Neural cell (in vitro differentiated cells): ENCODE data around the gene SIGLEC6. TPM values are rescaled to one million over a fixed set of nuclear protein-coding genes. Genes with fewer than 3 reads are reported as not detected.

ENCODE experiments used
- H2AFZ ChIP-seq: fragments of 200-600, 300-800 bp; sonication (generic), shearing (Covaris generic); 2 replicates; pipeline ENCODE4 v1.6.0; 2014; ENCODE audit warnings: low read depth, mild to moderate bottlenecking, antibody characterized with exemption, low read length, moderate library complexity
- H3F3A ChIP-seq: fragments of 200-600 bp; shearing (Covaris generic); 2 replicates; pipeline ENCODE4 v1.6.1; 2016; ENCODE audit warnings: mild to moderate bottlenecking, moderate library complexity, mixed read lengths, antibody characterized with exemption, low read length; ENCODE audit not compliant: insufficient read depth, poor library complexity, severe bottlenecking
- H3K27ac ChIP-seq: fragments of 200-600, 300-800 bp; sonication (generic), shearing (Covaris generic); 2 replicates; pipeline ENCODE4 v1.5.1; 2014; ENCODE audit warnings: mild to moderate bottlenecking, low read length, moderate library complexity
- H3K27me3 ChIP-seq: fragments of 300-800, 200-600 bp; sonication (generic), shearing (Covaris generic); 2 replicates; pipeline ENCODE4 v1.6.0; 2014; ENCODE audit warnings: mild to moderate bottlenecking, low read depth, low read length, moderate library complexity; ENCODE audit not compliant: insufficient read depth
- H3K36me3 ChIP-seq: fragments of 300-800, 200-600 bp; sonication (generic), shearing (Covaris generic); 2 replicates; pipeline ENCODE4 v1.5.1; 2014; ENCODE audit warnings: mild to moderate bottlenecking, antibody characterized with exemption, low read length, moderate library complexity; ENCODE audit not compliant: insufficient read depth
- H3K4me2 ChIP-seq: fragments of 300-800, 200-600 bp; sonication (generic), shearing (Covaris generic); 2 replicates; pipeline ENCODE4 v1.6.0; 2014; ENCODE audit warnings: mild to moderate bottlenecking, low read length
- H3K4me3 ChIP-seq: fragments of 300-800, 200-600 bp; sonication (generic), shearing (Covaris generic); 2 replicates; pipeline ENCODE4 v1.5.1; 2014; ENCODE audit warnings: mild to moderate bottlenecking, low read length, moderate library complexity
- H3K79me2 ChIP-seq: fragments of 200-600 bp; shearing (Covaris generic); replicated peaks from 2 replicates; pipeline ENCODE4 v1.6.0; 2014; ENCODE audit warnings: mild to moderate bottlenecking, low read length, moderate library complexity; ENCODE audit not compliant: insufficient read depth
- H3K9ac ChIP-seq: fragments of 300-800, 200-600 bp; sonication (generic), shearing (Covaris generic); 2 replicates; pipeline ENCODE4 v1.6.1; 2016; ENCODE audit warnings: mild to moderate bottlenecking, low read length, mixed read lengths
- H3K9me2 ChIP-seq: fragments of 200-600 bp; shearing (Covaris generic); 2 replicates; pipeline ENCODE4 v1.6.1; 2016; ENCODE audit warnings: mild to moderate bottlenecking, low read length, mixed read lengths; ENCODE audit not compliant: insufficient read depth
- H3K9me3 ChIP-seq: fragments of 200-600, 300-800 bp; sonication (generic), shearing (Covaris generic); 2 replicates; pipeline ENCODE4 v1.6.1; 2016; ENCODE audit warnings: mild to moderate bottlenecking, mixed run types, low read length, moderate library complexity, mixed read lengths
- H4K20me1 ChIP-seq: fragments of 200-600 bp; shearing (Covaris generic); 2 replicates; pipeline ENCODE4 v1.6.1; 2016; ENCODE audit warnings: mild to moderate bottlenecking, mixed run types; ENCODE audit not compliant: insufficient read depth
- CTCF ChIP-seq: fragments of 450-650 bp; IDR thresholded peaks from 2 replicates; pipeline ENCODE4 v1.5.1; 2014; ENCODE audit warnings: antibody characterized with exemption, mild to moderate bottlenecking, moderate library complexity; ENCODE audit not compliant: poor library complexity, severe bottlenecking
- EP300 ChIP-seq: fragments of 450-650 bp; conservative IDR thresholded peaks from 2 replicates; pipeline ENCODE4 v1.6.1; 2014; ENCODE audit warnings: antibody characterized with exemption, mild to moderate bottlenecking, moderate library complexity; ENCODE audit not compliant: poor library complexity, severe bottlenecking
- EZH2 ChIP-seq: fragments of 200-600, 300-800 bp; shearing (Covaris generic), sonication (generic); IDR thresholded peaks from 2 replicates; pipeline ENCODE4 v1.6.1; 2014; ENCODE audit warnings: antibody characterized with exemption, low read length, borderline replicate concordance, mild to moderate bottlenecking; ENCODE audit not compliant: insufficient read depth, poor library complexity, severe bottlenecking
- MXI1 ChIP-seq: fragments of 450-650 bp; conservative IDR thresholded peaks from 2 replicates; pipeline ENCODE4 v1.6.1; 2014; ENCODE audit warnings: antibody characterized with exemption, mild to moderate bottlenecking; ENCODE audit not compliant: poor library complexity, severe bottlenecking
- POLR2AphosphoS5 ChIP-seq: IDR thresholded peaks from 2 replicates; pipeline ENCODE4 v1.6.1; 2012
- RAD21 ChIP-seq: fragments of 450-650 bp; conservative IDR thresholded peaks from 2 replicates; pipeline ENCODE4 v1.6.1; 2014; ENCODE audit warnings: antibody characterized with exemption, mild to moderate bottlenecking, moderate library complexity
- SMC3 ChIP-seq: fragments of 450-650 bp; conservative IDR thresholded peaks from 2 replicates; pipeline ENCODE4 v1.6.1; 2014; ENCODE audit warnings: antibody characterized with exemption, mild to moderate bottlenecking, moderate library complexity; ENCODE audit not compliant: poor library complexity
- TAF1 ChIP-seq: IDR thresholded peaks from 2 replicates; pipeline ENCODE4 v1.6.1; 2012; ENCODE audit warnings: low read depth
- polyA plus RNA-seq: library from polyadenylated mRNA; depleted of rRNA; stranded (reverse); fragments of >200 nt; gene quantifications from 2 replicates; pipeline ENCODE4 v1.2.3, GENCODE V29; 2014
- TF ChIP-seq, protein P1 (sequence below): IDR thresholded peaks from 2 replicates; pipeline ENCODE4 v1.6.1; 2012; ENCODE audit warnings: borderline replicate concordance

SIGLEC6 gene
- polyA plus RNA-seq, 1 donor from 2014 or later = not detected

DNA sequence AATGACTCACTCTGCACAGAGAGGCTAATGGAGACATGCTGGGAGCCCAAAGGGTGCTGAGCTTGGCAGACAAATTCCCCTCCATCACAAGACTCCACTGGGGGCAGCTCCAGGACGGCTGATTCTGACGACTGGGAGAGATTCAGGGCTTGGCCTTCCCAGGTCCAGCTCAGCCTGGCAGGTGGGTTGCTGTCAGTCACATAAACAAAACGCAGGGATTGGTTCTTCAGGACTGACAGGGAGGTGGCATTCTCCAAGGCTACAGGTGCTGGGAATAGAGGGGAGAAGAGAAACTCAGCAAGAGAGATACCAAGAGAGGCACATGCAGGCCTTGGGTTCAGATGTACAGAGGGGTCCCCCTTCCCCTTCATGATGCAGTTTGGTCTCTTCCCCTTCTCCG lies 28.9 kb upstream of the SIGLEC6 start:
- H3K79me2 ChIP-seq = no peaks in the 10 kb centered on the region
- no peaks in the 10 kb centered on the region for H4K20me1 ChIP-seq
- H3K4me3 ChIP-seq = no peak overlapping the region
- TF ChIP-seq TAF1 (no peak), CTCF (no peak), EP300 (no peak), EZH2 (no peak), RAD21 (no peak), POLR2AphosphoS5 (no peak), MXI1 (no peak), SMC3 (no peak)
- TF ChIP-seq, protein P1, sequence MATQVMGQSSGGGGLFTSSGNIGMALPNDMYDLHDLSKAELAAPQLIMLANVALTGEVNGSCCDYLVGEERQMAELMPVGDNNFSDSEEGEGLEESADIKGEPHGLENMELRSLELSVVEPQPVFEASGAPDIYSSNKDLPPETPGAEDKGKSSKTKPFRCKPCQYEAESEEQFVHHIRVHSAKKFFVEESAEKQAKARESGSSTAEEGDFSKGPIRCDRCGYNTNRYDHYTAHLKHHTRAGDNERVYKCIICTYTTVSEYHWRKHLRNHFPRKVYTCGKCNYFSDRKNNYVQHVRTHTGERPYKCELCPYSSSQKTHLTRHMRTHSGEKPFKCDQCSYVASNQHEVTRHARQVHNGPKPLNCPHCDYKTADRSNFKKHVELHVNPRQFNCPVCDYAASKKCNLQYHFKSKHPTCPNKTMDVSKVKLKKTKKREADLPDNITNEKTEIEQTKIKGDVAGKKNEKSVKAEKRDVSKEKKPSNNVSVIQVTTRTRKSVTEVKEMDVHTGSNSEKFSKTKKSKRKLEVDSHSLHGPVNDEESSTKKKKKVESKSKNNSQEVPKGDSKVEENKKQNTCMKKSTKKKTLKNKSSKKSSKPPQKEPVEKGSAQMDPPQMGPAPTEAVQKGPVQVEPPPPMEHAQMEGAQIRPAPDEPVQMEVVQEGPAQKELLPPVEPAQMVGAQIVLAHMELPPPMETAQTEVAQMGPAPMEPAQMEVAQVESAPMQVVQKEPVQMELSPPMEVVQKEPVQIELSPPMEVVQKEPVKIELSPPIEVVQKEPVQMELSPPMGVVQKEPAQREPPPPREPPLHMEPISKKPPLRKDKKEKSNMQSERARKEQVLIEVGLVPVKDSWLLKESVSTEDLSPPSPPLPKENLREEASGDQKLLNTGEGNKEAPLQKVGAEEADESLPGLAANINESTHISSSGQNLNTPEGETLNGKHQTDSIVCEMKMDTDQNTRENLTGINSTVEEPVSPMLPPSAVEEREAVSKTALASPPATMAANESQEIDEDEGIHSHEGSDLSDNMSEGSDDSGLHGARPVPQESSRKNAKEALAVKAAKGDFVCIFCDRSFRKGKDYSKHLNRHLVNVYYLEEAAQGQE = no peak
- H3K9ac ChIP-seq = no peak overlapping the region
- peaks cover 3% of the 10 kb centered on the region for H3K27me3 ChIP-seq
- no peak overlapping the region for H3K27ac ChIP-seq
- no peaks in the 10 kb centered on the region for H3F3A ChIP-seq
- no peak overlapping the region for H3K4me2 ChIP-seq
- H2AFZ ChIP-seq = no peak overlapping the region
- no peaks in the 10 kb centered on the region for H3K9me2 ChIP-seq
- H3K9me3 ChIP-seq = no peaks in the 10 kb centered on the region
- no peaks in the 10 kb centered on the region for H3K36me3 ChIP-seq

GRCh38 chr19:51559240-51559639 lies 27.8 kb upstream of the SIGLEC6 start:
- Histone ChIP-seq H3K36me3 (no peaks in the 10 kb centered on the region), H3K9me3 (no peaks in the 10 kb centered on the region), H3K4me3 (no peak overlapping the region), H3K9ac (no peak overlapping the region), H3K27me3 (no peaks in the 10 kb centered on the region), H3K4me2 (no peak overlapping the region), H4K20me1 (no peaks in the 10 kb centered on the region), H3K27ac (no peak overlapping the region), H3K9me2 (no peaks in the 10 kb centered on the region), H3K79me2 (no peaks in the 10 kb centered on the region), H2AFZ (no peak overlapping the region), H3F3A (no peaks in the 10 kb centered on the region)
- TF ChIP-seq EZH2 (no peak), CTCF (no peak), RAD21 (no peak), EP300 (no peak)
